SU-DHL-6 (cell line): ENCODE results near the gene ZNF641.

Source experiments
- H2AFZ ChIP-seq: fragments of 200-600 bp; sonication (generic); 2 replicates; pipeline ENCODE4 v1.6.1; 2014; ENCODE audit warnings: low read depth, mild to moderate bottlenecking, moderate library complexity, mixed read lengths, antibody characterized with exemption, low read length; ENCODE audit not compliant: severe bottlenecking
- H3F3A ChIP-seq: fragments of 200-600 bp; shearing (Covaris generic); 2 replicates; pipeline ENCODE4 v1.6.0; 2016; ENCODE audit warnings: antibody characterized with exemption, mild to moderate bottlenecking; ENCODE audit not compliant: insufficient read depth
- H3K27ac ChIP-seq: fragments of 200-600 bp; sonication (generic); 2 replicates; pipeline ENCODE4 v1.5.1; 2016; ENCODE audit warnings: low read depth, mild to moderate bottlenecking, low read length, moderate library complexity, mixed read lengths
- H3K27me3 ChIP-seq: fragments of 200-600 bp; sonication (generic), shearing (Covaris generic); 2 replicates; pipeline ENCODE4 v1.6.0; 2014; ENCODE audit warnings: mild to moderate bottlenecking, low read length
- H3K36me3 ChIP-seq: fragments of 200-600 bp; sonication (generic); 2 replicates; pipeline ENCODE4 v1.6.1; 2014; ENCODE audit warnings: mild to moderate bottlenecking, low read length, mixed read lengths
- H3K4me2 ChIP-seq: fragments of 300-600, 200-600 bp; shearing (Covaris generic), sonication (generic); 2 replicates; pipeline ENCODE4 v1.6.0; 2014; ENCODE audit warnings: low read length, low read depth, mild to moderate bottlenecking; ENCODE audit not compliant: poor library complexity, severe bottlenecking
- H3K4me3 ChIP-seq: fragments of 200-600 bp; sonication (generic); 2 replicates; pipeline ENCODE4 v1.5.1; 2014; ENCODE audit warnings: antibody characterized with exemption, low read length, mild to moderate bottlenecking, mixed read lengths; ENCODE audit not compliant: insufficient read depth, poor library complexity, severe bottlenecking
- H3K79me2 ChIP-seq: fragments of 200-600 bp; sonication (generic); 2 replicates; pipeline ENCODE4 v1.6.1; 2014; ENCODE audit warnings: mild to moderate bottlenecking, low read length, moderate library complexity; ENCODE audit not compliant: insufficient read depth
- H3K9ac ChIP-seq: fragments of 200-600 bp; sonication (generic); 2 replicates; pipeline ENCODE4 v1.7.0; 2014; ENCODE audit warnings: mild to moderate bottlenecking, low read length
- H3K9me2 ChIP-seq: fragments of 200-600 bp; sonication (generic); replicated peaks from 2 replicates; pipeline ENCODE4 v1.6.1; 2014; ENCODE audit warnings: low read length; ENCODE audit not compliant: insufficient read depth
- H3K9me3 ChIP-seq: fragments of 200-600 bp; sonication (generic); 2 replicates; pipeline ENCODE4 v1.6.1; 2014; ENCODE audit warnings: low read length, mixed read lengths; ENCODE audit not compliant: insufficient read depth
- H4K20me1 ChIP-seq: fragments of 200-600 bp; sonication (generic); 2 replicates; pipeline ENCODE4 v1.6.1; 2014; ENCODE audit warnings: low read depth, mild to moderate bottlenecking, antibody characterized with exemption, low read length, moderate library complexity, mixed read lengths
- EZH2phosphoT487 ChIP-seq: fragments of 200-600 bp; sonication (generic), shearing (Covaris generic); conservative IDR thresholded peaks from 2 replicates; pipeline ENCODE4 v1.6.1; 2018; ENCODE audit warnings: mild to moderate bottlenecking, antibody characterized with exemption, low read length, moderate library complexity, mixed read lengths
- TF ChIP-seq, protein P1 (sequence below): fragments of 200-600 bp; sonication (generic); IDR thresholded peaks from one replicate; pipeline ENCODE4 v1.5.1; 2017; ENCODE audit warnings: antibody characterized with exemption, mild to moderate bottlenecking, low read length, moderate library complexity; ENCODE audit not compliant: insufficient read depth, poor library complexity, severe bottlenecking

Gene ZNF641

DNA sequence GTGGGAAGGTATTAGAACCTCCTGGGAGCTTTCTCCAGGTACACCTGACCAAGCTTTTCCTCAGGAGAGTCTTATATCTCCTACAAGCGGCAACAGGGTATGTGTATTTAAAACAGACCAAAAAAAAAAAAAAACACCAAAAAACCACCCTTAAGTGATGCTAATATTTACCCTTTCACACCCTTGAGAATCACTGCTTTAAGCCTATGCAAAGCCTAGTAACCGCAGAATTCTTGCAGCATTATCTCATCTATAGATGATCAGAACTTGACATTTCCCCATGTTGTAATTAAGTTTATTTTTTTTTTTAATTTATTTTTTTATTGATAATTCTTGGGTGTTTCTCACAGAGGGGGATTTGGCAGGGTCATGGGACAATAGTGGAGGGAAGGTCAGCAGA lies 19.3 kb downstream of the ZNF641 start:
- Histone ChIP-seq H3K4me3 (no peak overlapping the region), H3K9ac (no peak overlapping the region)

DNA sequence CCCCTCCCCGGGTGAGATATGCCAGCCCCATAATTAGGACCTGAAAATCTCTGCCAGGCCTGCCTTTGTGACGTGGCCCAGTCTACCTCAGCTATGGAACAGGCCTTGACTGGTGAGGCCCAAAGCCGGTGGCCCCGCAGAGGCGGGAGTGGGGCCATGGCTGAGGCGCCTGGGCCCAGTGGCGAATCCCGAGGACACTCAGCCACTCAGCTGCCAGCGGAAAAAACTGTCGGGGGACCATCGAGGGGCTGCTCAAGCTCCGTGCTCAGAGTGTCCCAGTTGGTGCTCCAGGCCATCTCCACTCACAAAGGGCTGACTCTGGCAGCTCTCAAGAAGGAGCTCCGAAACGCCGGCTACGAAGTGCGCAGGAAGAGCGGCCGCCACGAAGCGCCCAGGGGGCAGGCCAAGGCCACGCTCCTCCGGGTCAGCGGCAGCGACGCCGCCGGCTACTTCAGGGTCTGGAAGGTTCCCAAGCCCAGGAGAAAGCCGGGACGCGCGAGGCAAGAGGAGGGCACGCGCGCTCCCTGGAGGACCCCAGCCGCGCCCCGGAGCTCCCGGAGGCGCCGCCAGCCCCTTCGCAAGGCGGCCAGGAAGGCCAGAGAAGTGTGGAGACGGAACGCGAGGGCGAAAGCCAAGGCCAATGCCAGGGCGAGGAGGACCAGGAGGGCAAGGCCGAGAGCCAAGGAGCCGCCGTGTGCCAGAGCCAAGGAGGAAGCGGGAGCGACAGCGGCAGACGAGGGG lies 21.4 kb downstream of the ZNF641 start:
- Histone ChIP-seq H3K4me3 (no peak overlapping the region), H3F3A (no peaks in the 10 kb centered on the region), H3K4me2 (no peak overlapping the region), H3K27me3 (no peaks in the 10 kb centered on the region), H2AFZ (no peak overlapping the region), H3K9ac (no peak overlapping the region), H4K20me1 (no peaks in the 10 kb centered on the region), H3K9me2 (no peaks in the 10 kb centered on the region), H3K27ac (no peak overlapping the region), H3K36me3 (no peaks in the 10 kb centered on the region), H3K79me2 (no peaks in the 10 kb centered on the region), H3K9me3 (no peaks in the 10 kb centered on the region)
- TF ChIP-seq EZH2phosphoT487, result no peak
- TF ChIP-seq, protein P1, sequence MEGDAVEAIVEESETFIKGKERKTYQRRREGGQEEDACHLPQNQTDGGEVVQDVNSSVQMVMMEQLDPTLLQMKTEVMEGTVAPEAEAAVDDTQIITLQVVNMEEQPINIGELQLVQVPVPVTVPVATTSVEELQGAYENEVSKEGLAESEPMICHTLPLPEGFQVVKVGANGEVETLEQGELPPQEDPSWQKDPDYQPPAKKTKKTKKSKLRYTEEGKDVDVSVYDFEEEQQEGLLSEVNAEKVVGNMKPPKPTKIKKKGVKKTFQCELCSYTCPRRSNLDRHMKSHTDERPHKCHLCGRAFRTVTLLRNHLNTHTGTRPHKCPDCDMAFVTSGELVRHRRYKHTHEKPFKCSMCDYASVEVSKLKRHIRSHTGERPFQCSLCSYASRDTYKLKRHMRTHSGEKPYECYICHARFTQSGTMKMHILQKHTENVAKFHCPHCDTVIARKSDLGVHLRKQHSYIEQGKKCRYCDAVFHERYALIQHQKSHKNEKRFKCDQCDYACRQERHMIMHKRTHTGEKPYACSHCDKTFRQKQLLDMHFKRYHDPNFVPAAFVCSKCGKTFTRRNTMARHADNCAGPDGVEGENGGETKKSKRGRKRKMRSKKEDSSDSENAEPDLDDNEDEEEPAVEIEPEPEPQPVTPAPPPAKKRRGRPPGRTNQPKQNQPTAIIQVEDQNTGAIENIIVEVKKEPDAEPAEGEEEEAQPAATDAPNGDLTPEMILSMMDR, result no peak

More for the DNA sequence above, 19.3 kb downstream of the ZNF641 start:
- Histone ChIP-seq H3K79me2 (no peaks in the 10 kb centered on the region), H3K27me3 (no peaks in the 10 kb centered on the region), H3F3A (no peaks in the 10 kb centered on the region), H3K9me2 (no peaks in the 10 kb centered on the region), H3K36me3 (no peaks in the 10 kb centered on the region), H3K4me2 (no peak overlapping the region), H2AFZ (no peak overlapping the region), H3K27ac (no peak overlapping the region), H4K20me1 (no peaks in the 10 kb centered on the region), H3K9me3 (no peaks in the 10 kb centered on the region; the same call in 1 of the 2 replicates)
- TF ChIP-seq EZH2phosphoT487, result no peak
- TF ChIP-seq, protein P1, result no peak

DNA sequence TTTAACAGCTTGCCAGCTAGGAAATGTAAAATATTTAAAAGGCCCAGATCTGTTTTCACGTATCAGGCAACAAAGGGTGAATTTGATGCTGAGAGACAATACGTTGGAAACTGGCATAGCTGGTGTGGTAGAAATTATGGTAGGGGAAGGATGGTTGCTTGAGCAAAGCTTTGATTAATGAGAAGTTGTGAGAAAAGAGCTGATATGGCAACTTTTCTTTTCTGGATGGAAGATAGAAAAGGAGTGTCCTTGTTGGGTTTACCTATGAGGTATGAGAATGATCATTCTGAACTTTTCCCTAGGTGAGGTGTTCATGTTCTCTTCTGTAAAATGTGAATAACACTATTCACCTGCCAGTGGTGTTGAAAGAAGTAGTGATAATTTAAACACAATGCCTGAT lies 34.2 kb downstream of the ZNF641 start:
- Histone ChIP-seq H3K4me2 (no peak overlapping the region), H4K20me1 (no peaks in the 10 kb centered on the region), H3F3A (no peaks in the 10 kb centered on the region), H3K9ac (no peak overlapping the region), H3K36me3 (no peaks in the 10 kb centered on the region), H3K9me3 (no peaks in the 10 kb centered on the region), H3K9me2 (no peaks in the 10 kb centered on the region), H3K27me3 (no peaks in the 10 kb centered on the region), H3K27ac (no peak overlapping the region), H3K4me3 (no peak overlapping the region), H3K79me2 (no peaks in the 10 kb centered on the region), H2AFZ (no peak overlapping the region)
- TF ChIP-seq EZH2phosphoT487, result no peak
- TF ChIP-seq, protein P1, result no peak
